ENCODE measurements around the gene IGIP.

DNA sequence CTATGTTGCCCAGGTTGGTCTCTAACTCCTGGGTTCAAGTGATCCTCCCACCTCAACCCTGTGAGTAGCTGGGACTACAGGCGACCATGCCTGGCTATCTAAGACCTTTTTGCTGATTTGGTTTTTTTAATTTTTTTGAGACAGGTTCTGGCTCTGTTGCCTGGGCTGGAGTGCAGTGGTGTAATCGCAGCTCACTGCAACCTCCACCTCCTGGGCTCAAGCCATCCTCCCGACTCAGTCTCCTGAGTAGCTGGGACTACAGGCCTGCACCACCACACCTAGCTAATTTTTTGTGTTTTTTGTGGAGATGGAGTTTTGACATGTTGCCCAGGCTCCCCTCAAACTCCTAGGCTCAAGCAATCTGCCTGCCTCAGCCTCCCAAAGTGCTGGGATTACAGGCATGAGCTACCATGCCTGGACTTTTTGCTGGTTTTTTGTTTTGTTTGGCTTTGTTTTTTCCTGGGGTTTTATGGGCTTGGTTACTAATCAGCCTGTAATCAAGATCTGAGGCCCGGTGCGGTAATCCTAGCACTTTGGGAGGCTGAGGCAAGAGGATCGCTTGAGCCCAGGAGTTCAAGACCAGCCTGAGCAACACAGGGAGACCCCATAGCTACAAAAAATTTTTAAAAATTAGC, 52.9 kb downstream of the IGIP start:
- no peak for TF ChIP-seq EZH2phosphoT487 (IDR thresholded peaks at IDR 0.05; ENCODE audit: borderline replicate concordance, low read length)
- TF ChIP-seq, protein P1, sequence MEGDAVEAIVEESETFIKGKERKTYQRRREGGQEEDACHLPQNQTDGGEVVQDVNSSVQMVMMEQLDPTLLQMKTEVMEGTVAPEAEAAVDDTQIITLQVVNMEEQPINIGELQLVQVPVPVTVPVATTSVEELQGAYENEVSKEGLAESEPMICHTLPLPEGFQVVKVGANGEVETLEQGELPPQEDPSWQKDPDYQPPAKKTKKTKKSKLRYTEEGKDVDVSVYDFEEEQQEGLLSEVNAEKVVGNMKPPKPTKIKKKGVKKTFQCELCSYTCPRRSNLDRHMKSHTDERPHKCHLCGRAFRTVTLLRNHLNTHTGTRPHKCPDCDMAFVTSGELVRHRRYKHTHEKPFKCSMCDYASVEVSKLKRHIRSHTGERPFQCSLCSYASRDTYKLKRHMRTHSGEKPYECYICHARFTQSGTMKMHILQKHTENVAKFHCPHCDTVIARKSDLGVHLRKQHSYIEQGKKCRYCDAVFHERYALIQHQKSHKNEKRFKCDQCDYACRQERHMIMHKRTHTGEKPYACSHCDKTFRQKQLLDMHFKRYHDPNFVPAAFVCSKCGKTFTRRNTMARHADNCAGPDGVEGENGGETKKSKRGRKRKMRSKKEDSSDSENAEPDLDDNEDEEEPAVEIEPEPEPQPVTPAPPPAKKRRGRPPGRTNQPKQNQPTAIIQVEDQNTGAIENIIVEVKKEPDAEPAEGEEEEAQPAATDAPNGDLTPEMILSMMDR (IDR thresholded peaks at IDR 0.05; ENCODE audit: low read depth, low read length, poor library complexity, severe bottlenecking), result no peak

All from DOHH2 (cell line).